ENCODE data around the gene MBIP.
"Not testable (repeated sequence)": the region's sequence is repeated elsewhere in the genome, so short reads cannot be mapped to it uniquely, and the experiment has no call there.

The MBIP gene, protein sequence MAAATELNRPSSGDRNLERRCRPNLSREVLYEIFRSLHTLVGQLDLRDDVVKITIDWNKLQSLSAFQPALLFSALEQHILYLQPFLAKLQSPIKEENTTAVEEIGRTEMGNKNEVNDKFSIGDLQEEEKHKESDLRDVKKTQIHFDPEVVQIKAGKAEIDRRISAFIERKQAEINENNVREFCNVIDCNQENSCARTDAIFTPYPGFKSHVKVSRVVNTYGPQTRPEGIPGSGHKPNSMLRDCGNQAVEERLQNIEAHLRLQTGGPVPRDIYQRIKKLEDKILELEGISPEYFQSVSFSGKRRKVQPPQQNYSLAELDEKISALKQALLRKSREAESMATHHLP

GRCh38 chr14:36320200-36320896 is at the start of gene MBIP:
MBIP (minus strand) TSS chr14:36320637; CDS start chr14:36320588, 49 bp downstream.
- DNase-seq (ENCODE audit: low spot score): peak; percentile 91

GRCh38 chr14:36367985-36368774 is 47.7 kb upstream of the MBIP start:
- DNase-seq (ENCODE audit: low spot score): no peak

DNA sequence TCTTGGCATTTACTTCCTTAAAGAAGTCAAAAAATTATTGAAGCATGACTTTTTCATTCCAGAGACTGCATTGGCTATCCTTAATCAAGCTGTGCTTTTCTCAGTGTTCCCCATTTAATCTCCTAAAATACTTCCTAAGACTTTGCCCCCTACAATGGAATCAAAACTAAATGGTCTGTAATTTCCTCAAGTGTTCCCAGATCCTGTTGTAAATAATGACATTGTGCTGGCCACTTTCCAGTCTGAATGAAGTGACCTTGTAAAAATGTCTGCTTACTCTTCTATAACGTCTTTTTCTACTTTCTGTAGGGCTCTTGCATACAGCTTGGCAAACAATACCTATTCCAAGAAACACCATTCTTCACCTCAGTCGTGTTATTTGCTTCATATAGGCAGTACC is 45.3 kb upstream of the MBIP start:
- no peak for DNase-seq (ENCODE audit: low spot score)

DNA sequence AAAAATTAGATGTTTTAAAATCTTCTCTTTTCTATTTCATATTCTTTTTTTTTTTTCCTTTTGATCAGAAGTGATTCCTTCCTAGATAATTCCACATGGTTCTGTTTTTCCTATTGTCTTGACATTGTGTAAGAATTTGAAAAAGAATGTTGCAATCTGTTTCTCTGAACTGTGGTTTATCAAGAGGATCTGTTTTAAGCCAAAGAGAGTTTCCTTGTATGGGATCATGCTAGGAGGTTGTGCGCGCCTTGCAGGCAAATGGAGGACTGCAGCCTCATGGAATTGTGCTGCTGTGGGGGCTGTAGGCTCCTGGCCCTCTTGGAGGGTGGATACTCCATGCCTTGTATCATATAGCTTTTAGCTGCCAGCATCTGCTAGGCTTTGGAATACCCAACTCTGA is 43.3 kb upstream of the MBIP start:
- no peak for DNase-seq (ENCODE audit: low spot score)

DNA sequence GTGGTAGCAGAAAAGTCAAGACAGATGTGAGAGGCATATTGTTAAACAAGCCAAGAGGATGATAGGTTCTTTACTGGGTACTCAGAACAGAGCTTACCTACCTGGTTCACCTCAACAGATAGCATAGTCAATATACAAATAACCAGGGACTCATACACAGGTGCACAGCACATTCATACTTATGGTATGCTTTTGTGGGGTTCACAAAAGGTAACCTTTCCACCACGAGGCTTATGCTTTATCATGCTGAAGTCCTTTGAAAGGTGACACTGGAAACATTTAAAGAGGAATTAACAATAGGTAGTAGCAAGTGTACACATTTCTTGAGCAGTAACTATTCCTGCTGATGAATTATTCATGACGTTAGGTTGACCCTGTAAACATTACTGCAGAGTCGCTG is 42.2 kb upstream of the MBIP start:
- no peak for DNase-seq (ENCODE audit: low spot score)

DNA sequence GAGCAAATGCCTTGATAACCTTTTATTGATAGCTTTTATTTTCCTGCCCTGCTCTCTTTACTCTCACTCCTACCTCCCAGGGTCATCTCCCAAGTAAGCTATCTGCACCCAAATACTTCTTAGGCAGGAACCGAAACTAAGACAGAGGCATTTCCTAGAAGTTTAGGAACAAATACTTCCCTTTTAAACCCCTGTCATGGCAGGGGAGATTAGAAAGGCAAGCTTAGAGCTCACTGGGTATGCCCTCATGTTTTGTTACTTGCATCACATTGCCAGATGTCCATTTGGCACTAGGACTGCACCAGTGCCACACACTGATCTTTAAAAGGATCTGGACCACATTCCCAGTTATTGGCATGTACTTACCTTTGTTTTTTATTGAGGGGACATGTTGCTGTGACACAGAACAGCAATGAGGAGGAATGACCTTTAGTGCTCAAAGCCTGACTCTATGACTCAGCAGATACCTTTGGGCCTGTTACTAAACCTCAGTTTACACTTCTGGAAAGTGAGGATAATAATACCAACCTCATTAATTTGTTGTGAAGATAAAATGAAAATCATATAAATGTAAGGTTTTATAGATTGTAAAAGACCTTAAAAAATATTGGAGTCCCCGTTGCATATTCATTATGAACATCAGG is 40.9 kb upstream of the MBIP start:
- DNase-seq (ENCODE audit: low spot score): no peak

- no peak for DNase-seq (ENCODE audit: low spot score)
Measured at GRCh38 chr14:36356862-36357261, 36.4 kb upstream of the MBIP start.

- DNase-seq (ENCODE audit: low spot score): no peak
Measured at GRCh38 chr14:36346052-36346451, 25.6 kb upstream of the MBIP start.

DNA sequence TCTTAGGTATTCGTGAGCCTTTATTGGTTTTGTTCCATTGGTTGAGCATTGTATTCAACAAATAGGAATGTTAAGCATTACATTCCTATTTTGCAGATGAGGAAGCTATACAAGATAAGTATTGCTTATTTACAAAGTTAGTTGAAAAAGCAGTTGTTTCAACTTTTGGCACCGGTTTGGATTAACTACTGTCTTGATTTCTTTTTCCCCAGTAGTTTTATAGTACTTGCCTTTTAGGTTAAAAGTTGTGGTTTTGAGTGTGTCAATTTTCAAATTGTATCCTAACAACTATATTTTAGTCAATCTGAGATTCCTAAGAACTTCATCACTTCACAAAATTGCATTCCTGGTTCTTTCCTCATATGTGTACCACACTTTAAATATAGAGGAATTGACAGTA is 23.8 kb upstream of the MBIP start:
- no peak for DNase-seq (ENCODE audit: low spot score)

DNA sequence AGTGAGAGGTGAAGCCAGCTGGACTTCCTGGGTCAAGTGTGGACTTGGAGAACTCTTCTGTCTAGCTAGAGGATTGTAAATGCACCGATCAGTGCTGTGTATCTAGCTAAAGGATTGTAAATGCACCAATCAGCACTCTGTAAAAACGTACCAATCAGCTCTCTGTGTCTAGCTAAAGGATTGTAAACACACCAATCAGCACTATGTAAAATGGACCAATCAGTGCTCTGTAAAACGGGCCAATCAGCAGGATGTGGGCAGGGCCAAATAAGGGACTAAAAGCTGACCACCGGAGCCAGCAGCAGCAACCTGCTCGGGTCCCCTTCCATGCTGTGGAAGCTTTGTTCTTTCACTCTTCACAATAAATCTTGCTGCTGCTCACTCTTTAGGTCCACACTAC is 21.4 kb upstream of the MBIP start:
- DNase-seq (ENCODE audit: low spot score): not testable (repeated sequence)

- no peak for DNase-seq (ENCODE audit: low spot score)
Measured at GRCh38 chr14:36340276-36340890, 19.9 kb upstream of the MBIP start.

DNA sequence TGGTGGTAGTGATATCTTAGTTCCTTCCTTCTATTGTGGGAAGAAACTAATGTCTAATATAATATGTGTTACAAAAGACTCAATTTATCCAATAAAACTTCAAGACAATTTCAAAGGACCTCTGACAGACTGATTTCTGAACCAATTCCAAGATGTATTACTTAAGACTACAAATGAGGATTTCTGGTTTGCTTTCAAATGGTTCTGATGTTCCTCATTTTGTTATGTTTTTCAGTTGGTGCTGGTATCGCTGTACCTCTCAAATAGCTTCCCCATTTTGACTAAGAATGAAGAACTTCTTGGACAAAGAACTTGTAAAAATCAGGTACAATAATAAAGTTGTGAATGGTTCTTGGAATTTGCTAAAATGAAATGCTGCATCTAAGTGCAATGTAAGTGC is 19.4 kb upstream of the MBIP start:
- DNase-seq (ENCODE audit: low spot score): no peak

- DNase-seq (ENCODE audit: low spot score): no peak
Measured at GRCh38 chr14:36333119-36333518, 12.7 kb upstream of the MBIP start.

GRCh38 chr14:36327573-36327972 is 7.1 kb upstream of the MBIP start:
- not testable (repeated sequence) for DNase-seq (ENCODE audit: low spot score)

DNA sequence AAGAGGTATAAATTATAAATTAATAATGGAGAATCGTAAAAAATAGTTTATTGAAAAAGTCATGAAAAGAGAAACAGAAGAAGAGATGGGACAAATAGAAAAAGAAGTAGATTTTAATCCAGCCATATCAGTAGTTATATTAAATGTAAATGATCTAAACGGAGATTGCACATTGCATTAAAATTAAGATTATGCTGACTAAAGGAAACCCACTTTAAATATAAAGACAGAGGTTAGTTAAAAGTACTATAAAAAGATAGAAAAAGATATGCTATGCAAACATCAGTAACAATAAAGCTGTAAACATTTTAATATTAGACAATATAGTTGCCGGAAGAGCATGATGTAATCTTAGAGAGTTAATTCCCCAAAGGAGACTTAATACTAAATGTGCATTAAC is 5.4 kb upstream of the MBIP start:
- no peak for DNase-seq (ENCODE audit: low spot score)

- DNase-seq (ENCODE audit: low spot score): no peak
Measured at GRCh38 chr14:36324897-36325296, 4.5 kb upstream of the MBIP start.

DNA sequence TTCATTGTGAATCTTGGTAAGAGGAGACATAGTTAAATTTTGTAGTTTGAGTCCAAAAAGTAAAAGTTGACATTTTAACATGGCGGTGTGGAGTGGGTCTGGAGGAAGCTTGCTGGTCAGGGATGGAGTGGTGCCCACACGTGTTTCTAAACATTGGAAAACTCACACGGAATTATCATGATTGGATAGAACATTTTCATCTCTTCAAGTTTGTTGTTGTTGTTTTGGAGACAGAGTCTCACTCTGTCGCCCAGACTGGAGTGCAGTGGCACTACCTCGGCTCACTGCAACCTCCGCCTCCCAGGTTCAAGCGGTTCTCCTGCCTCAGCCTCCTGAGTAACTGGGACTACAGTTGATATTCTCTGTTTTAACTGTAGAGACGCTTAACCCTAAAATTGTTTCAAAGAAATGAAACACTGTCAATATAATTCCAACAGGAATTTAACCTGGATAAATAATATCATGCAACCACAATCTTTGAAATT is 502 bp upstream of the MBIP start:
- DNase-seq (ENCODE audit: low spot score): no peak

GRCh38 chr14:36319899-36320199 is 588 bp downstream of the MBIP start:
- no peak for DNase-seq (ENCODE audit: low spot score)

DNA sequence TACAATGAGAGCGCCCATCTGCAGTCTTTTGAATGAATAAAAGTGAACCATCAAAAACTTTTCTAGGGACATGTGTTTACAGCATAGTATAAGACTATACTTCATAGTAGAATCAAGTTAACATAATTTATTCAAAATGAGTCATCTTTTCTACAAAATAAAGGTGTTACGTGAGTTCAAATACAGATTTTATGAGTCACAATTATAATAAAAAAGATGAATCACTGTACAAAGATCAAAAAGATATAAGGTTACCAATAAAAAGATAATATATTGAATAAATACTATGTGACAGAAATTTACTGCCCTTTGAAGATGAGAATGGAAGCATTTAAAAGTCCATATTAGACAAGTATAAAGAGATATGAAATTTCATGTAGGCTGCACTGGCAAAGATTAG is 2.8 kb downstream of the MBIP start:
- no peak for DNase-seq (ENCODE audit: low spot score)

GRCh38 chr14:36316131-36316530 is 4.3 kb downstream of the MBIP start:
- no peak for DNase-seq (ENCODE audit: low spot score)

- no peak for DNase-seq (ENCODE audit: low spot score)
Measured at GRCh38 chr14:36315159-36315853, 5.1 kb downstream of the MBIP start.
